H9 (cell line): ENCODE measurements around the gene MON2. TPM values are rescaled to one million over a fixed set of nuclear protein-coding genes. Genes with fewer than 3 reads are reported as not detected.

Experiments
- DNase-seq: peaks from one replicate; pipeline ENCODE4 v3.0.0-alpha.2; 2017
- H2AFZ ChIP-seq: one replicate; pipeline ENCODE4 v1.6.1; 2013; ENCODE audit warnings: mild to moderate bottlenecking, low read length, control low read depth, moderate library complexity
- H2AK5ac ChIP-seq: 2 replicates; pipeline ENCODE4 v1.6.1; 2013; ENCODE audit warnings: low read length, control low read depth, mixed read lengths; ENCODE audit not compliant: insufficient read length
- H2BK120ac ChIP-seq: one replicate; pipeline ENCODE4 v1.6.1; 2013; ENCODE audit warnings: low read depth, mild to moderate bottlenecking, low read length, control low read depth, inconsistent platforms; ENCODE audit not compliant: poor library complexity, severe bottlenecking
- H2BK12ac ChIP-seq: 2 replicates; pipeline ENCODE4 v1.6.1; 2013; ENCODE audit warnings: low read length, control low read depth, mixed read lengths, low read depth; ENCODE audit not compliant: insufficient read length
- H2BK15ac ChIP-seq: 2 replicates; pipeline ENCODE4 v1.6.1; 2013; ENCODE audit warnings: low read depth, low read length, control low read depth
- H2BK20ac ChIP-seq: one replicate; pipeline ENCODE4 v1.6.1; 2013; ENCODE audit warnings: low read depth, mild to moderate bottlenecking, low read length, control low read depth, inconsistent platforms; ENCODE audit not compliant: poor library complexity, severe bottlenecking
- H2BK5ac ChIP-seq: 2 replicates; pipeline ENCODE4 v1.6.1; 2013; ENCODE audit warnings: low read length, control low read depth, mixed read lengths; ENCODE audit not compliant: insufficient read length
- H3K14ac ChIP-seq: 2 replicates; pipeline ENCODE4 v1.6.1; 2013; ENCODE audit warnings: low read length, control low read depth; ENCODE audit not compliant: insufficient read depth
- H3K18ac ChIP-seq: 2 replicates; pipeline ENCODE4 v1.6.1; 2013; ENCODE audit warnings: low read depth, mild to moderate bottlenecking, mixed read lengths, low read length, control low read depth; ENCODE audit not compliant: insufficient read length
- H3K23ac ChIP-seq: 2 replicates; pipeline ENCODE4 v1.6.1; 2013; ENCODE audit warnings: low read length, control low read depth, mixed read lengths, low read depth; ENCODE audit not compliant: insufficient read length
- H3K23me2 ChIP-seq: 2 replicates; pipeline ENCODE4 v1.6.1; 2013; ENCODE audit warnings: low read depth, mild to moderate bottlenecking, mixed read lengths, low read length, control low read depth; ENCODE audit not compliant: insufficient read length, poor library complexity, severe bottlenecking
- H3K27ac ChIP-seq: 2 replicates; pipeline ENCODE4 v1.5.1; 2013; ENCODE audit warnings: low read length, control low read depth, mixed read lengths, low read depth; ENCODE audit not compliant: insufficient read length
- H3K27me3 ChIP-seq: 2 replicates; pipeline ENCODE4 v1.6.1; 2013; ENCODE audit warnings: low read length, control low read depth, inconsistent platforms; ENCODE audit not compliant: insufficient read depth
- H3K4ac ChIP-seq: 2 replicates; pipeline ENCODE4 v1.6.1; 2013; ENCODE audit warnings: low read depth, mild to moderate bottlenecking, control low read depth, inconsistent platforms, low read length, moderate library complexity
- H3K4me1 ChIP-seq: 2 replicates; pipeline ENCODE4 v1.6.1; 2013; ENCODE audit warnings: low read length, control low read depth, inconsistent platforms; ENCODE audit not compliant: insufficient read depth
- H3K4me2 ChIP-seq: 2 replicates; pipeline ENCODE4 v1.6.1; 2013; ENCODE audit warnings: low read length, control low read depth, mixed read lengths; ENCODE audit not compliant: insufficient read length, insufficient read depth
- H3K56ac ChIP-seq: 2 replicates; pipeline ENCODE4 v1.6.1; 2013; ENCODE audit warnings: low read depth, mild to moderate bottlenecking, mixed read lengths, low read length, control low read depth; ENCODE audit not compliant: insufficient read length
- H3K79me1 ChIP-seq: 2 replicates; pipeline ENCODE4 v1.6.1; 2013; ENCODE audit warnings: low read depth, mild to moderate bottlenecking, moderate library complexity, low read length, control low read depth, inconsistent platforms; ENCODE audit not compliant: insufficient read depth, poor library complexity, severe bottlenecking
- H3K79me2 ChIP-seq: 2 replicates; pipeline ENCODE4 v1.6.1; 2013; ENCODE audit warnings: low read length, control low read depth, inconsistent platforms; ENCODE audit not compliant: insufficient read depth
- H3K9ac ChIP-seq: 2 replicates; pipeline ENCODE4 v1.6.1; 2013; ENCODE audit warnings: low read length, control low read depth, mixed read lengths; ENCODE audit not compliant: insufficient read length; ENCODE audit errors: extremely low read depth
- H3K9me3 ChIP-seq: one replicate; pipeline ENCODE4 v1.6.1; 2013; ENCODE audit warnings: low read depth, low read length, inconsistent platforms; ENCODE audit not compliant: control insufficient read depth
- H3T11ph ChIP-seq: one replicate; pipeline ENCODE4 v1.6.1; 2013; ENCODE audit warnings: mild to moderate bottlenecking, low read length, control low read depth, inconsistent platforms
- H4K20me1 ChIP-seq: one replicate; pipeline ENCODE4 v1.6.1; 2013; ENCODE audit not compliant: control insufficient read depth, insufficient read length, insufficient read depth
- H4K5ac ChIP-seq: 2 replicates; pipeline ENCODE4 v1.6.1; 2013; ENCODE audit warnings: low read depth, mild to moderate bottlenecking, mixed read lengths, low read length, control low read depth; ENCODE audit not compliant: insufficient read length
- H4K8ac ChIP-seq: replicated peaks from 2 replicates; pipeline ENCODE4 v1.6.1; 2013; ENCODE audit warnings: low read length, control low read depth, mixed read lengths, low read depth; ENCODE audit not compliant: insufficient read length
- H4K91ac ChIP-seq: 2 replicates; pipeline ENCODE4 v1.6.1; 2013; ENCODE audit warnings: low read depth, mild to moderate bottlenecking, moderate library complexity, mixed read lengths, low read length, control low read depth; ENCODE audit not compliant: insufficient read length
- H3K27ac Mint-ChIP-seq, 3 experiments: 2 replicates in 2 of 3; 3 replicates in 1 of 3; pipeline ENCODE4 v1.8.0; 2020 to 2021; ENCODE audit warnings: mixed read lengths in 3 of 3, mild to moderate bottlenecking in 1 of 3, moderate library complexity in 1 of 3
- H3K27me3 Mint-ChIP-seq: 2 replicates; pipeline ENCODE4 v1.8.0; 2021; ENCODE audit warnings: low read depth, mild to moderate bottlenecking, moderate library complexity, mixed read lengths
- H3K36me3 Mint-ChIP-seq, 3 experiments: 2 replicates in 2 of 3; 3 replicates in 1 of 3; pipeline ENCODE4 v1.8.0; 2020 to 2021; ENCODE audit warnings: low read depth in 3 of 3, mixed read lengths in 3 of 3; ENCODE audit not compliant: insufficient read depth in 1 of 3
- H3K4me1 Mint-ChIP-seq, 2 experiments: 2 replicates each; pipeline ENCODE4 v1.8.0; 2020; ENCODE audit warnings: mixed read lengths in 2 of 2
- H3K4me3 Mint-ChIP-seq, 2 experiments: 2 replicates in 1 of 2; 3 replicates in 1 of 2; pipeline ENCODE4 v1.8.0; 2020 to 2021; ENCODE audit warnings: mild to moderate bottlenecking in 2 of 2, mixed read lengths in 2 of 2, moderate library complexity in 1 of 2
- H3K9me3 Mint-ChIP-seq, 2 experiments: 2 replicates in 1 of 2; 3 replicates in 1 of 2; pipeline ENCODE4 v1.8.0; 2020; ENCODE audit warnings: mild to moderate bottlenecking in 2 of 2, mixed read lengths in 2 of 2, moderate library complexity in 1 of 2
- WGBS: extraction: QIAGEN DNeasy Blood & Tissue Kit; methylation state at CpG from one replicate; pipeline ENCODE4 v1.1.7; 2013; ENCODE audit warnings: missing lambda C conversion rate, low lambda C conversion rate, mixed read lengths; ENCODE audit not compliant: insufficient read length; ENCODE audit errors: extremely low coverage; 5-methylcytosine and 5-hydroxymethylcytosine counted together
- total RNA-seq: library from RNA; stranded (reverse); gene quantifications from 2 replicates; pipeline ENCODE4 v1.2.1, GENCODE V29; 2021
- TF ChIP-seq, protein P1 (sequence below): fragments of 200-600 bp; sonication (generic); conservative IDR thresholded peaks from 3 replicates; pipeline ENCODE4 v1.8.0; 2021; ENCODE audit warnings: antibody characterized with exemption, mild to moderate bottlenecking

The MON2 gene
- total RNA-seq, 1 experiment from 2014 or later: 21.9 TPM

DNA sequence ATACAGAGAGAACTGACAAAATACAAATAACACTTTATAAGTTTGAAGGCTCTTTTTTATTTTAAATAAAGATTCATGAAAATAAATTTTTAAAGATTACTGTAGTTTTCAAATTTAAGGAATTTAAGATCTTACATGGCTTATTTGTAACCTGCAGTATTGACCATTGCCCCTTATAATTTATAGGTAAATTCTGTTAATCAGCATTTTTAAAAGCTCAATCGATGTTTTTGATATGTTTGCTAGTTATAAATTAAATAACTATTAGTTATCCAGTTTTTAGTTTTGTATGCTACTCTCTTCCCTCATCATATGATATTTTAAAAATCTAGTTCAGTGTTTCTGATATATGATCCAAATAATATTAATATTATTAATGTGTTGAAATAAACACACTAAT is 109.9 kb downstream of the MON2 start:
- H3K27ac ChIP-seq: no peak overlapping the region
- H3K4ac ChIP-seq: no peak overlapping the region
- no peaks in the 10 kb centered on the region for H4K20me1 ChIP-seq
- no peak overlapping the region for H4K8ac ChIP-seq
- no peak overlapping the region for H3K56ac ChIP-seq
- H3K18ac ChIP-seq: no peak overlapping the region
- H4K5ac ChIP-seq: no peak overlapping the region
- no peak overlapping the region for H4K91ac ChIP-seq
- H3K14ac ChIP-seq: no peak overlapping the region
- H2BK12ac ChIP-seq: no peak overlapping the region
- no peaks in the 10 kb centered on the region for H3K27me3 ChIP-seq
- no peak for DNase-seq
- H3K4me2 ChIP-seq: no peak overlapping the region
- H2AFZ ChIP-seq: no peak overlapping the region
- Mint-ChIP-seq H3K27ac (no peak overlapping the region), H3K4me1 (no peaks in the 10 kb centered on the region), H3K27me3 (no peaks in the 10 kb centered on the region), H3K9me3 (no peaks in the 10 kb centered on the region), H3K4me3 (no peak overlapping the region), H3K36me3 (peaks cover 0 to 10% (median 6%) of the 10 kb centered on the region in 3 experiments; a peak in 3 of 7 replicates)
- H3K9ac ChIP-seq: no peak overlapping the region
- no peaks in the 10 kb centered on the region for H3K79me2 ChIP-seq
- WGBS: no CpG with 5 or more reads among the region's 1 CpG
- no peaks in the 10 kb centered on the region for H3K79me1 ChIP-seq
- no peak overlapping the region for H2BK20ac ChIP-seq
- TF ChIP-seq, protein P1, sequence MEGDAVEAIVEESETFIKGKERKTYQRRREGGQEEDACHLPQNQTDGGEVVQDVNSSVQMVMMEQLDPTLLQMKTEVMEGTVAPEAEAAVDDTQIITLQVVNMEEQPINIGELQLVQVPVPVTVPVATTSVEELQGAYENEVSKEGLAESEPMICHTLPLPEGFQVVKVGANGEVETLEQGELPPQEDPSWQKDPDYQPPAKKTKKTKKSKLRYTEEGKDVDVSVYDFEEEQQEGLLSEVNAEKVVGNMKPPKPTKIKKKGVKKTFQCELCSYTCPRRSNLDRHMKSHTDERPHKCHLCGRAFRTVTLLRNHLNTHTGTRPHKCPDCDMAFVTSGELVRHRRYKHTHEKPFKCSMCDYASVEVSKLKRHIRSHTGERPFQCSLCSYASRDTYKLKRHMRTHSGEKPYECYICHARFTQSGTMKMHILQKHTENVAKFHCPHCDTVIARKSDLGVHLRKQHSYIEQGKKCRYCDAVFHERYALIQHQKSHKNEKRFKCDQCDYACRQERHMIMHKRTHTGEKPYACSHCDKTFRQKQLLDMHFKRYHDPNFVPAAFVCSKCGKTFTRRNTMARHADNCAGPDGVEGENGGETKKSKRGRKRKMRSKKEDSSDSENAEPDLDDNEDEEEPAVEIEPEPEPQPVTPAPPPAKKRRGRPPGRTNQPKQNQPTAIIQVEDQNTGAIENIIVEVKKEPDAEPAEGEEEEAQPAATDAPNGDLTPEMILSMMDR: no peak
- no peak overlapping the region for H3K23ac ChIP-seq
- H3K4me1 ChIP-seq: no peaks in the 10 kb centered on the region
- H2BK5ac ChIP-seq: no peak overlapping the region
- no peaks in the 10 kb centered on the region for H3K9me3 ChIP-seq
- H3T11ph ChIP-seq: no peak overlapping the region
- H2BK15ac ChIP-seq: no peak overlapping the region
- no peak overlapping the region for H2AK5ac ChIP-seq
- H2BK120ac ChIP-seq: no peak overlapping the region
- no peaks in the 10 kb centered on the region for H3K23me2 ChIP-seq
